ENCODE data around the gene ZP3.
"Not testable (repeated sequence)": the region's sequence is repeated elsewhere in the genome, so short reads cannot be mapped to it uniquely, and the experiment has no call there.

The ZP3 gene

DNA sequence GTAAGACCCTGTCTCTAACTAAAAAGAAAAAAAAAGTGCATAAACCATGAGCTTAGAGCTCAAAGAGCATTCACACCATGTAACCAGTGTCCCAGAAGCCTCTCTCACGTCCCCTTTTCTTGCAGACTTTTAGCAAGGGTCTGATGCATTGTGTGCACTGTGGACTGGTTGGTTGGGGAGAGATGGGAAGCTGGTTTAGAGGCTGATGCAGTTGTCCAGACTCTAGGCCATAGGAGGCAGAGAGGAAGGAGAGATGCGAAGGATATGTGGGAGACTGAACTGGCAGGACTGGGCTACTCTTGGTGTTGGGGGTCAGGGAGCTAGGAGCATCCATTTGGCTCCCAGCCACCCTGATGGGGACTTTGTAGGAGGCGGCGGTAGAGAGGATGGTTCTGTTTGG is 17.0 kb upstream of the ZP3 start:
- no peak for DNase-seq

- no peak for DNase-seq
Measured at GRCh38 chr7:76408121-76408560, 16.6 kb upstream of the ZP3 start.

DNA sequence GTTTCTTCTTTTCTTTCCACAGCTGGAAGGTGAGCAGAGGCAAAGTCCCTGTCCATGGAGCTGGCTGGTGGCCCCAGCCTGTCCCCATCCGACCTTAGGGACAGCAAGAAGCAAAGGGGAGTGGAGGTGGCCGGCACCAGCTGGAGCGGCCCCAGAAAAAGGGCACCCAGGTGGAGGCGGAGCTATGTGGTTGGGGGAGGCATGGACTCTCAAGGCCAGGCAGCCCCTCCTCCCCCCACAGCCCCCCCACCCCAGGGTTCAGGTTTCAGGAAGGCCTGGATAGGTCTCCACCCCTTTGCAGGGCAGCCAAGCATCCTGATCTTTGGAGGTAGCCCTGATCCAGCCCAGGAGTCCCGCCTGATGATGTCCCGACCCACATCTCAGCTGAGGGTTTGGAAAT is 15.2 kb upstream of the ZP3 start, which contains the start of gene SSC4D:
SSC4D (minus strand) TSS at position 161 of the 400 bp plus-strand sequence. CDS start 5,258 bp downstream, outside the sequence.
- no peak for DNase-seq

DNA sequence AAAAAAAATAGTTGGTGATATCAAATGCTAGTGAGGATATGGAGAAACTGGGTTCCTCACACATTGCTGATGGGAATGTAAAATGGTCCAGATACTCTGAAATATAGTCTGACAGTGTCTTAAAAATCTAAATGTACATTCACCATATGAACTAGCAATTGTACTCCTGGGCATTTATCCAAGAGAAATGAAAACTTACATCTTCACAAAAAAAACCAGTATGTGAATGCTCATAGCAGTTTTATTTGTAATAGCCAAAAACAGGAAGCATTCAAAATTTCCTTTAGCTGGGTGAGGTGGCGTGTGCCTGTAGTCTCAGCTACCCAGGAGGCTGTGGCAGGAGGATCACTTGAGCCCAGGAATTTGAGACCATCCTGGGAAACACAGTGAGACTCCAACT is 13.1 kb upstream of the ZP3 start:
- no peak for DNase-seq

GRCh38 chr7:76412249-76412648 is 12.5 kb upstream of the ZP3 start:
- no peak for DNase-seq

DNA sequence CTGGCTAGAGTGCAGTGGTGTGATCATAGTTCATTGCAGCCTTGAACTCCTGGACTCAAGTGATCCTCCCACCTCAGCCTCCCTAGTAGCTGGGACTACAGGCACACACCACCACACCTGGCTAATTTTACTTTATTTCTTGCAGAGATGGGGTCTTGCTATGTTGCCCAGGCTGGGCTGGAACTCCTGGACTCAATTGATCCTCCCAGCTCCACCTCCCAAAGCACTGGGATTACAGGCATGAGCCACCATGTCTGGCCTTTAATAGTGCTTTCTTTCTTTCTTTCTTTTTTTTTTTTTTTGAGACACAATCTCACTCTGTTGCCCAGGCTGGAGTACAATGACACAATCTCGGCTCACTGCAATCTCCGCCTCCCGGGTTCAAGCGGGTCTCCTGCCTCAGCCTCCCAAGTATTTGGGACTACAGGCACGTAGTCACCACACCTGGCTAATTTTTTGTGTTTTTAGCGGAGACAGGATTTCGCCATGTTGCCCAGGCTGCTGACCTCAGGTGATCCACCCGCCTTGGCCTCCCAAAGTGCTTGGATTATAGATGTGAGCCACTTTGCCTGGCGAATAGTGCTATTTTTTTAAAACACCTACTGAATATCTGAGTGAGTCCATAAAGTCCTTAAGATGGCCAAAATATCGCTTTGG is 7.0 kb upstream of the ZP3 start:
- not testable (repeated sequence) for DNase-seq

GRCh38 chr7:76421097-76421496 is 3.7 kb upstream of the ZP3 start:
- DNase-seq: not testable (repeated sequence)

DNA sequence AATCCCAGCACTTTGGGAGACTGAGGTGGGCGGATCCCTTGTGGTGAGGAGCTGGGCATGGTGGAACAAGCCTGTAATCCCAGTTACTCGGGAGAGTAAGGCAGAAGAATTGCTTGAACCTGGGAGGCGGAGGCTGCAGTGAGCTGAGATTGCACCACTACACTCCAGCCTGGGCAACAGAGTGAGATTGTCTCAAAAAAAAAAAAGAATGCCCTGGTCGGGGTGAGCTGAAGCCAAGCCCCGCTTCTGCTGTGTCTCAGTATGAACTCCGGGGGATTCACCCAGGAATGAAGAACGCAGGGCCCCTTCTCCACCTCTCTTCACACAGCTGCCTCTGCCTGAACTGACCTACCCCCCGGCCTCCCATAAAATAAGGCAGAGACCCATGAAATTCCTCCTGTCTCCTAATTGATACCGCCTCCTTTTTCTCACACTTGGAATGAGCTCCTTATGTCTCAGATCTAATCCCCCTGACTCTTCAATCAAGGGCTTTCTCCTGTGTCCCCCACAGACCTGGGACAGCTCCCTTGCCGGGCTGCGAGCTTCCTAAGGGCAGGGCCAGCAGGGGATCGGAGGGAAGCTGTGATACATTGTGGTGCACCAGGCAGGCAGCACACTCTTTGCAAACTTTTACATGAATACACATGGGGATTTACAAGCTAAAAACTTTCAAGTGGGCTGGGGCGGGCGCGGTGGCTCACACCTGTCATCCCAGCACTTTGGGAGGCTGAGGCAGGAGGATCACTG is 911 bp upstream of the ZP3 start:
- no peak for DNase-seq

DNA sequence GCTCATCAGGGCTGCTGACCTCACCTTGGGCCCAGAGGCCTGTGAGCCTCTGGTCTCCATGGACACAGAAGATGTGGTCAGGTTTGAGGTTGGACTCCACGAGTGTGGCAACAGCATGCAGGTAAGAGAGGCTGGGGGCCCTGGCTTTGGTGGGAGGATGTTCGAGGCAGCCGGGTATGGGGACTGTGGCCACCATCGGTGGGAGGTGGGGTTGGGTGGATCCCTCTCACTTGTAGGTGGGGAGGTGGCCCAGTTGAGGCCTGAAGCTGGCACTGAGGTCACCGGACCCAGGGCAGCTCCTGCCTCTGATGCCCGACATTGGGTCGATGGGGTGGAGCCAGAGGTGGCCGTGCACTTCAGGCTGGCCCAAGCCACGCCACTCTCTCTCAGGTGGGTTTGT is 406 bp downstream of the ZP3 start:
- no peak for DNase-seq

DNA sequence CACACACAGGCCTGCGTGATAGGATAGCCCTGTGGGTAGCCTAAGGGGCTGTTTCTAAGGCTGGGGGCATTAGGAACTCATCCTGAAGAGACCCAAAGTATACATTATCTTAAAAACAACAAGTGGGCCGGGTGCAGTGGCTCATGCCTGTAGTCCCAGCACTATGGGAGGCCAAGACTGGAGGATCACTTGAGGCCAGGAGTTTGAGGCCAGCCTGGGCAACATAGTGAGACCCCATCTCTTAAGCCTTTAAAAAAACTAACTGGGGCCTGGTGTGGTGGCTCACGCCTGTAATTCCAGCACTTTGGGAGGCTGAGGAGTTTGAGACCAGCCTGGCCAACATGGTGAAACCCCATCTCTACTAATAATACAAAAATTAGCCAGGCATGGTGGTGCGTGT is 808 bp downstream of the ZP3 start:
- DNase-seq: not testable (repeated sequence)

- no peak for DNase-seq
Measured at GRCh38 chr7:76426246-76426645, 1.5 kb downstream of the ZP3 start.

- DNase-seq: no peak
Measured at GRCh38 chr7:76427635-76428034, 2.9 kb downstream of the ZP3 start.

GRCh38 chr7:76428149-76428823 is 3.5 kb downstream of the ZP3 start:
- no peak for DNase-seq

DNA sequence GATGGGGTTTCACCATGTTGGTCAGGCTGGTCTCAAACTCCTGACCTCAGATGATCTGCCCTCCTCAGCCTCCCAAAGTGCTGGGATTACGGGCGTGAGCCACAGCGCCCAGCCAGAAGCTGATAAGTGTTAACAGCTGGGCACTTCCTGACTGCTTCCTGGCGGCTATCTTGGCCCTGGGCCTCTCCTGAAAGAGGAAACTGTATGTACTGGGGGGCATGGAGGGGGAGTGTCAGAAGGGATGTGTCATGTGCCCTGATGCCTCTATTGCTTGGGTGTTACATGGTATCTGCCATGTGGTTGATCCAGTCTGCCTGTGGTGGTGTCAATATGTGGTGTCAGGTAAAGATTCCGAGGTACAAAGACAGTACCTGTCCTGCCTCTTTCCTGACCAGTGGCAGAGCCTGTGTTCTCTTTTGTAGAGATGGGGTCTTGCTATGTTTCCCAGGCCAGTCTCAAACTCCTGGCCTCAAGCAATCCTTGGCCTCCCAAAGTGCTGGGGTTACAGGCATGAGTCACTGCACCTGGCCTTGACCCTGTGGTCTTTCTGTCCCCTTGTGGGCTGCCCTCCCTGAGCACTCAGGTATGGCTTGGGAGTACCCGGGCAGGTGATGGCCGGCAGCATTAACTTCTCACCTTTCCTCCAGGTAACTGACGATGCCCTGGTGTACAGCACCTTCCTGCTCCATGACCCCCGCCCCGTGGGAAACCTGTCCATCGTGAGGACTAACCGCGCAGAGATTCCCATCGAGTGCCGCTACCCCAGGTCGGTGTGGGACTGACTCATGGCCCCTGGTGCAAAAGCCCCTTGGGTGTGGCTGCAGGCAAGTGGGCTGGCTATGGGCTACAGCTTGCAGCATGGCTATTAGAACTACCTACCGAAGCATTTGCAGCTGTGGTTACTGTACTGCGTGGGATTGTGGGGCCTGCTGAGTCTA is 4.4 kb downstream of the ZP3 start:
- DNase-seq: no peak

GRCh38 chr7:76430211-76430610 is 5.5 kb downstream of the ZP3 start:
- no peak for DNase-seq

- DNase-seq: no peak
Measured at GRCh38 chr7:76430836-76431235, 6.1 kb downstream of the ZP3 start.

GRCh38 chr7:76437873-76438272 is 13.1 kb downstream of the ZP3 start:
- DNase-seq: peak; percentile 35

- DNase-seq: not testable (repeated sequence)
Measured at GRCh38 chr7:76439120-76439888, 14.6 kb downstream of the ZP3 start.

GRCh38 chr7:76440404-76440803 is 15.7 kb downstream of the ZP3 start:
- not testable (repeated sequence) for DNase-seq

DNA sequence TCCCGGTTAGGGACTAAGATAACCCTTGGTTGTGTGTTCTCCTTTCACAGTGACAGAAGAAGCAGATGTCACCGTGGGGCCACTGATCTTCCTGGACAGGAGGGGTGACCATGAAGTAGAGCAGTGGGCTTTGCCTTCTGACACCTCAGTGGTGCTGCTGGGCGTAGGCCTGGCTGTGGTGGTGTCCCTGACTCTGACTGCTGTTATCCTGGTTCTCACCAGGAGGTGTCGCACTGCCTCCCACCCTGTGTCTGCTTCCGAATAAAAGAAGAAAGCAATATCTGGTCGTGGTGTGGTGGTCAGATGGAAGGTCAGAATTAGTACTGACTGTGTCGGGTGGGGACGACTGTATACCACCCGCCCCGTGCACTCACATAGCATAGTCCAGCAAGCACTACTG is 17.0 kb downstream of the ZP3 start:
- DNase-seq: not testable (repeated sequence)

DNA sequence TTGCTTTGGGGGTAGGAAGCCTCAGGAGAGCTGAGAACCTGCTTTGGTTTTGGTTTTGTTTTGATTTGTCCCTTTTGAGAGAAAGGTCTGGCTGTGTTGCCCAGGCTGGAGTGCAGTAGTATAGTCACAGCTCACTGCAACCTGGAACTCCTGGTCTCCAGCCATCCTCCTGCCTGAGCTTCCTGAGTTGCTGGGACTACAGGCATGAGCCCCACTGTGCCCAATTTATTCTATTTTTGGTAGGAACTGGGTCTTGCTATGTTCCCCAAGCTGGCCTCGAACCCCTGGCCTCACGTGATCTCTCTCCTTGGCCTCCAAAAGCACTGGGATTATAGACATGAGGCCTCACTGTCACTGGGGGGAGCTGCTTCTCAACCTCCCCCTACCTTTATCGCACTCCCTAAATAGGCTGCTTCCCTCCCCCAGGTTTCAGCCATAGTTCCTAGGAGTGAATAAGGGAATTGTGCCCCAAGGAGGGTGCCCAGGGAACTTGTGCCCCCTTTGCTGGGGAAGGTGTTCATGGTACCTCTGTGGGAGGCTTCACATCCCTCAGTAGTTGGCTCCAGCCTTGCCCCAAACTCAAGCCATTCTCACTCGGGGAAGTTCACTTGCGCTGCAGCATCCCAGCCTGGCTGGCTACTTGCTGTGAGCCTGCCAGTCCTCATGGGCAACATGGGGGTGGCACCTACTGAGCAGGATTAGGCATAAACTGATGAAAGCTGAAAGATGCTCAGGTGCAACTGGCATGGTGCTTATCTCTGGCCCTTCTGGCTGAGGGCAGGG is 18.1 kb downstream of the ZP3 start:
- not testable (repeated sequence) for DNase-seq

All from stimulated activated naive CD4-positive, alpha-beta T cell treated with Interleukin-2 at 50 U/mL for 16 hours (primary cell).